Activated CD8-positive, alpha-beta memory T cell treated with anti-CD3 and anti-CD28 coated beads, Interleukin-2, amount 50 U/mL, for 1 hour (primary cell): Measurements from ENCODE around the gene C8A.

Experiments
- DNase-seq: peaks from one replicate; pipeline ENCODE4 v3.0.0-alpha.2; 2020; ENCODE audit errors: extremely low read depth

C8A gene

DNA sequence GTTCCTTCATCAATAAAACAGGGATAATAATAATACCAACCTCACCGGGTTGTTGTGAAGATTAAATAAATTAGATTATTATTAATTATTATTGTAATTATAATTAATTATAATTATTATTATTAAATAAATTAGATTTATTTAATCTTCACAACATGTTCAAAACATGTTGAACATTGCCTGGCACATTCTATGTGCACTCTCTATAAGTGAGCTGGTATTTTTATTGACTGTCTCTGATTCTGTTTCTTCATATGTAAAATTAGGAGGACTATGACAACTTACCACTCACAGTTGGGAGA, 112.1 kb downstream of the C8A start:
- no peak for DNase-seq

DNA sequence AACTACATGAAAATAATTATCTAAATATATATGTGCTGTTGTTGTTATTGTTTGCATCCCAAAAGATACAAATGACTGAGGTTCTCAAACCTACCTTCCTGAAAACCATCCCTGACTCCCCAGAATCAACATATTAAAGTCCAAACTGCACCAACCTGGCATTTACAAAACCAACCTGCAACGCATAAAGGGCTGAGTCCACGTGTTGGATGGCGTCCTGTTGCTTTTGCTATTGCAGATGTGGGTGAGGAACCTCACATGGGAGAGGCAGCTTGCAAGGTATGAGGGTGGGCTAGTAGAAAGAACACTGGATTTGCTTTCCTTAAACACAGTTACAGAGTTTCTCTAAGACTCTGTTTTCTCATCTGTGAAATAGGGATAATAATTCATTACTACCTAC, 112.8 kb downstream of the C8A start:
- no peak for DNase-seq
